GM11168 (cell line): ENCODE data around the gene SDC3.

Experiments used
- in situ Hi-C: fragments of 300-500 bp; cut with MboI; formaldehyde crosslinking; loops from one replicate; pipeline ENCODE4 v1.12.0; 2022; ENCODE audit warnings: low sequenced_read_pairs; ENCODE audit not compliant: unreplicated experiment

The SDC3 gene

GRCh38 chr1:30929135-30929889 is 20.8 kb upstream of the SDC3 start:
- in situ Hi-C loops: no loop called here

- in situ Hi-C loops: no loop called here
These were observed 20.2 kb upstream of the SDC3 start for GRCh38 chr1:30928789-30929134.

GRCh38 chr1:30928171-30928570 is 19.6 kb upstream of the SDC3 start:
- in situ Hi-C loops: no loop called here

GRCh38 chr1:30927448-30927847 is 18.9 kb upstream of the SDC3 start:
- in situ Hi-C loops: no loop called here

GRCh38 chr1:30923597-30923996 is 15.0 kb upstream of the SDC3 start:
- in situ Hi-C loops: no loop called here

GRCh38 chr1:30920827-30921226 is 12.3 kb upstream of the SDC3 start:
- in situ Hi-C loops: no loop called here

- in situ Hi-C loops: loop anchor here (10.0 kb wide), 1 partner anchor 194 kb away; the partner anchor contains the start of gene MATN1
These were observed 10.7 kb upstream of the SDC3 start for GRCh38 chr1:30919025-30919881.

- in situ Hi-C loops: loop anchor here (10.0 kb wide), 1 partner anchor 191 kb away; the partner anchor contains the start of gene MATN1
These were observed 7.7 kb upstream of the SDC3 start for GRCh38 chr1:30916296-30916695.

GRCh38 chr1:30915491-30916230 is 7.1 kb upstream of the SDC3 start:
- in situ Hi-C loops: loop anchor here (10.0 kb wide), 1 partner anchor 191 kb away; the partner anchor contains the start of gene MATN1

- in situ Hi-C loops: loop anchor here (5.0 to 10.0 kb wide), 2 partner anchors 113 to 190 kb away; partner anchors contain the start of gene MATN1
These were observed 6.4 kb upstream of the SDC3 start for GRCh38 chr1:30914931-30915330.

- in situ Hi-C loops: loop anchor here (5.0 to 10.0 kb wide), 2 partner anchors 112 to 190 kb away; partner anchors contain the start of gene MATN1
These were observed 6.0 kb upstream of the SDC3 start for GRCh38 chr1:30914587-30914922.

GRCh38 chr1:30912913-30913652 is 4.5 kb upstream of the SDC3 start:
- in situ Hi-C loops: loop anchor here (5.0 to 10.0 kb wide), 2 partner anchors 111 to 188 kb away; partner anchors contain the start of gene MATN1

GRCh38 chr1:30912224-30912623 is 3.7 kb upstream of the SDC3 start:
- in situ Hi-C loops: loop anchor here (5.0 to 10.0 kb wide), 2 partner anchors 110 to 187 kb away; partner anchors contain the start of gene MATN1

- in situ Hi-C loops: loop anchor here (5.0 to 10.0 kb wide), 2 partner anchors 109 to 187 kb away; partner anchors contain the start of gene MATN1
These were observed 2.7 kb upstream of the SDC3 start for GRCh38 chr1:30911059-30911954.

GRCh38 chr1:30909365-30910068 is 959 bp upstream of the SDC3 start:
- in situ Hi-C loops: loop anchor here (5.0 to 10.0 kb wide), 2 partner anchors 107 to 185 kb away; partner anchors contain the start of gene MATN1

- in situ Hi-C loops: no loop called here
These were observed 252 bp downstream of the SDC3 start for GRCh38 chr1:30908316-30908695.

GRCh38 chr1:30907481-30908315 is 860 bp downstream of the SDC3 start:
- in situ Hi-C loops: no loop called here
